ENCODE measurements around the gene TBC1D22B.

- no peak for TF ChIP-seq ZNF140 (CRISPR knock-in tag; IDR thresholded peaks at IDR 0.05)
- TF ChIP-seq HCFC1 (IDR thresholded peaks at IDR 0.05; ENCODE audit: low read depth, low read length), result no peak
- TF ChIP-seq SP1 (CRISPR knock-in tag; IDR thresholded peaks at IDR 0.05), result no peak
- no peak for TF ChIP-seq CBX2 (IDR thresholded peaks at IDR 0.05; ENCODE audit: insufficient read depth, low read length, poor library complexity, severe bottlenecking)
- no peak for TF ChIP-seq CHD2 (IDR thresholded peaks at IDR 0.05; ENCODE audit: low read depth, low read length)
- no peak for TF ChIP-seq BCLAF1 (IDR thresholded peaks at IDR 0.05; ENCODE audit: borderline replicate concordance in 1 of 2, control insufficient read depth in 1 of 2, low read depth in 2 of 2, low read length in 1 of 2)
Measured at GRCh38 chr6:37334047-37334446, 76.5 kb downstream of the TBC1D22B start.
